ENCODE results near the gene CELSR3. TPM values are rescaled to one million over a fixed set of nuclear protein-coding genes. Genes with fewer than 3 reads are reported as not detected.

Gene CELSR3
- total and polyA plus RNA-seq, 4 donors, result 0.16 to 0.37 (median 0.26) TPM

DNA sequence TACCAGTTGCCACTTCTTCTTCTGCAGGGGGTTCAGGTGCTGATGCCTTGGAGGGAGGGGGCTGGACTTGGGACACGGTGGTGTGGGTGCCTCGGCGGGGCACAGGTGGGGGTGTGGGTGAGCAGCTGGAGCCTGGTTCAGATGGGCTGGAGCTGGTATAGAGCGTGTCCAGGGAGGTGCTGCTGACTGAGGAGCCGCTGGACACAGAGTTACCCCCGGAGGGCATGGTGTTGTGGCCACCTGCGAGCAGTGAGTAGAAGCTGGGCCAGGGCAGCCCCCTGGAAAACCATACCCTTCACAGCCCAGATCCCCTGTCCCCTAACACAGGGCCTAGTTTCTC, 18.8 kb upstream of the CELSR3 start:
- 95% methylated on average over 7 of the region's 7 CpGs for WGBS
- TF ChIP-seq MAX (IDR thresholded peaks at IDR 0.05) (no peak), YY1 (IDR thresholded peaks at IDR 0.05) (no peak), NR2F2 (IDR thresholded peaks at IDR 0.05) (no peak)
- Histone ChIP-seq H3K9me3 (ENCODE audit: control insufficient read depth in 4 of 4, low read length in 3 of 4) (no peaks in the 10 kb centered on the region), H3K9ac (ENCODE audit: low read depth in 1 of 2, low read length in 2 of 2) (no peak overlapping the region), H3K27ac (ENCODE audit: low read depth in 1 of 2, low read length in 2 of 2) (no peak overlapping the region), H3K4me3 (ENCODE audit: low read depth in 1 of 3, low read length in 3 of 3) (no peak overlapping the region), H3K4me1 (ENCODE audit: control insufficient read depth in 4 of 4, insufficient read depth in 4 of 4, low read length in 3 of 4) (peaks cover 3 to 28% (median 23%) of the 10 kb centered on the region in 4 donors), H3K36me3 (ENCODE audit: control insufficient read depth in 4 of 4, insufficient read depth in 3 of 4, low read depth in 1 of 4, low read length in 3 of 4) (peaks cover 12 to 45% (median 17%) of the 10 kb centered on the region in 4 donors), H3K27me3 (ENCODE audit: control insufficient read depth in 4 of 4, insufficient read depth in 4 of 4, low read length in 3 of 4) (no peaks in the 10 kb centered on the region)
- DNase-seq (ENCODE audit: low spot score), result no peak

GRCh38 chr3:48680811-48681540, 18.3 kb upstream of the CELSR3 start:
- no peak overlapping the region for H3K9ac ChIP-seq (ENCODE audit: low read depth in 1 of 2, low read length in 2 of 2)
- no peak overlapping the region for H3K4me3 ChIP-seq (ENCODE audit: low read depth in 1 of 3, low read length in 3 of 3)
- no peak for DNase-seq (ENCODE audit: low spot score)
- 96% methylated on average over 17 of the region's 17 CpGs for WGBS
- H3K4me1 ChIP-seq (ENCODE audit: control insufficient read depth in 4 of 4, insufficient read depth in 4 of 4, low read length in 3 of 4), result peaks cover 3 to 23% (median 19%) of the 10 kb centered on the region in 4 donors
- no peaks in the 10 kb centered on the region for H3K27me3 ChIP-seq (ENCODE audit: control insufficient read depth in 4 of 4, insufficient read depth in 4 of 4, low read length in 3 of 4)
- no peak for TF ChIP-seq NR2F2 (IDR thresholded peaks at IDR 0.05)
- no peak for TF ChIP-seq CTCF (IDR thresholded peaks at IDR 0.05; ENCODE audit: low read depth, low read length, missing input control)
- no peak for TF ChIP-seq HNF4G (IDR thresholded peaks at IDR 0.05)
- no peak for TF ChIP-seq ATF3 (IDR thresholded peaks at IDR 0.05)
- TF ChIP-seq GABPA (IDR thresholded peaks at IDR 0.05 in 1 of 2, conservative IDR thresholded peaks at IDR 0.05 in 1 of 2), result no peak
- no peak for TF ChIP-seq TAF1 (conservative IDR thresholded peaks at IDR 0.05)
- TF ChIP-seq MAX (IDR thresholded peaks at IDR 0.05), result no peak
- TF ChIP-seq JUND (IDR thresholded peaks at IDR 0.05), result no peak
- no peak for TF ChIP-seq HNF4A (conservative IDR thresholded peaks at IDR 0.05)
- no peak for TF ChIP-seq EGR1 (IDR thresholded peaks at IDR 0.05; ENCODE audit: low read depth in 2 of 2)
- no peak for TF ChIP-seq REST (IDR thresholded peaks at IDR 0.05)
- no peak overlapping the region for H3K27ac ChIP-seq (ENCODE audit: low read depth in 1 of 2, low read length in 2 of 2)
- H3K9me3 ChIP-seq (ENCODE audit: control insufficient read depth in 4 of 4, low read length in 3 of 4), result no peaks in the 10 kb centered on the region
- peaks cover 12 to 51% (median 18%) of the 10 kb centered on the region in 4 donors for H3K36me3 ChIP-seq (ENCODE audit: control insufficient read depth in 4 of 4, insufficient read depth in 3 of 4, low read depth in 1 of 4, low read length in 3 of 4)
